HG02884 (cell line): ENCODE data around the gene DDIT3.

ENCODE experiments used
- ATAC-seq: cut with Tn5 transposase; IDR thresholded peaks from one replicate; pipeline ENCODE4 v1.9.1; 2021; ENCODE audit warnings: mild to moderate bottlenecking, moderate library complexity; ENCODE audit not compliant: unreplicated experiment

Gene DDIT3

DNA sequence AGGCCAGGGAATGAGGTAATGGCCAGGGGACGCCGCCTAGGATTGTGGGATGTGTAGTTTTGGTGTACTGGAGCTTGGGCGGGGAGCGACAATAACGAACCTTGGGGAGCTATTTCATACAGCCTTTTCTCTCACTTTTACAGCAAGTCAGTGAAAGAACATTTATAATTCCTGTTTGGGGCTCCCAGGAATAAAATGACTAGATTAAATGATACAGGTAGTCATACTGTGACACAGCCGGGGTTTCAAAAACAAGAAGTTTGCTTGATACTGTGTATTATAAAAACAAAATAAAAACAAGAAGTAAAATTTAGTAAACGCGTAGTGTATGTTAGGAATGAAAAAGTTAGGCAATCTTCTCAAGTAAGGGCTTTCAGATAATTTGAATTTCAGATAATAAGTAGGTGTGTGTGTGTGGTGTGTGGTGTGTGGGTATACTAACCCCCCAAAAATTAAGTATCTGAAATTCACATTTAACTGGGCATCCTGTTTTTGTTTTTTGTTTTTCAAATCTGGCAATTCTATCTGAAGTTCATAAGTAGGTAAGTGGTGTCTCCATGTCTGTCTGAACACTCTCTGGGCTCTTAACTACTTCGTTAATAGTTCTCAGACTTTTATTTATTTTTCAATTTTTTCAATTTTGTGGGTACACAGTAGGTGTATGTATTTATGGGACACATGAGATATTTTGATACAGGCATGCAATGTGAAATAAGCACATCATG lies 27.1 kb upstream of the DDIT3 start:
- no peak for ATAC-seq

DNA sequence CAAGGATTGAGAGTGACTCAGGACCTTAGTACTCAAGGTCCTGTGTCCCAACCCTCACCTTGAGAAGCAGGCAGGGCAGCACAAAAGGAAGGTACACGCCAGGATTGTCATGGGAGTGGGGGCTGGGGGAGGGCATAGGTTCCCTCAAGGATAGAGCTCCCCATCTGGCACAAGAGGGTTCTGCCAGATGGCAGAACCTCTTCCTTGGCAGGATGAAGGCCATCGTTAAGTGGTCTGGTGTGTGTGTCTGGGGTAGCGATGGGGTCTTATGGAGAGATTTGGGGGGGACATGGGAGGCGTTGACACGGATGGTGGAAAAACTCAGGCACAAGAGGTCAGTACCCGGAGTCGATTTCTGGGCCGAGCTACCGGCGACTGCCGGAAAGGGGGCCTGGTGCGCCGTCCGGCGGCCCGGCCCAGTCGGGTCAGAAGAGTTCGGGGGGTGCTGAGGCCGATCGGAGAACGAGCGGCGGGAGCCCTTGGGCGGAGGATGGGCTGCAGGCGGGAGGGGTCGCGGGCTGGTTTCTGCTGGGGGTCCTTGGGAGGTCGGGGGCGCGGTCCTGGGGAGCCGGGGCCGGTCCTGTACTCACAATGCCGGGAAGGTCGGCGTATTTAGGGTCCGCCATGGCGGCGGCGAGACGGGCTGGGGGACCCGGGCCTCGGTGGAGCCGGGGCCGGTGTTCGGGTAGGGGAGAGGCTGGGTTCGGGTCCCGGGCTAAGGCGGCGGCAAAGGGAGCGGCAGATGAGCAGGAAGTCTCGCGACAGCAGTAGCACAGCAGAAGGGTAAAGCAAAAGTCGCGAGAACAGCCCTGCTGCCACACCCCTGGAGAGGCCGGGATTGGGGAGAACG lies 26.3 kb upstream of the DDIT3 start, which contains the start of gene DCTN2:
DCTN2 (minus strand) TSS at position 755 of the 850 bp plus-strand sequence; CDS start at position 626, 129 bp downstream.
- peak; percentile 98 for ATAC-seq

DNA sequence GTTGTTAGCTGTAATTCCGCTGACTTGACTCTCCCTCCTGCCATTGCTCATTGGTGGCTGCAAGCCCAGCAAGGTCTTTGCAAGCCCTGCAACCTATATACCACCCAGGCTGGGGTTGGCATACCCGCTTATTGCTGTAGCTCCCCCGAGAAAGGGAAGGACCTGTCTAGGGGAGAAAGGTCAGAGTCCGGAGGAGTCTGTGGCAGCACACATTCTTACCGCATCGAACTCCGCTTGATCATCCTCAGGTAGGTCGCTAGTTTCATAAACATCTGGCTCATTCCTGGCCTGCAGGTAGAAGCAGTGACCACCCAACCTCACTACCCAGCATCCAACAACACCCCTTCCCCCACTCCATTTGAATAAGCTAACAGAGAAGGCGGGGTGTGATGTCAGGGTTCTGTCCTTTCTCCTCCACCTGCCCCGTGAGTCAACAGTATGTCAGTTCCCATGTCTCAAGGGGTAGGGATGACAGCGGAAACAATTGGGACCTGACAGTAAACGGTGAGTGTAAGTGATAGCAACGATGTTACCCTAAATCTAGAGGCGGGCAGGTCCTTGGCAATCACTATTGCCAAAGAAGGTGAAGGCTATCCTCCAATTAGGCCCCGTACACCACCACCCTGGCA lies 25.6 kb upstream of the DDIT3 start:
- ATAC-seq = no peak

DNA sequence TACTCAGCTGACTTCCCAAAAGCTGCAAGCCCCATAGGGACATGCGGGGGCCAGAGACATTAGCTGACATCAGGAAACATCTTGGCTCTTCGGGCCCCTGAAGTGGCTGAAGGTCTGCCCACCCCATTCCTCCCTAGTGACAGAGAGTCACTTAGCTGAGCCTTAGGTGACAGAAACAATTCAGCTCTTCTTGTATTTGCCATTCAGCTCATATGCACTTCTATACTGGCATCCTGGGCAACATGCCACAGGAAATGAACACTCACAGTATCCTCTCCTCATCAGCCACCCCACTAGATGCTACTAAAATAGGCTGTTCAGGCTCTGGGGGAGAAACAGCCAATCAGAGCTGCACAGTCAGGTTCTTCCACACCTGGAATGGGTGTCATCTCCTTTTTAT lies 23.3 kb upstream of the DDIT3 start:
- no peak for ATAC-seq

- no peak for ATAC-seq
Measured at GRCh38 chr12:57541717-57542116, 21.4 kb upstream of the DDIT3 start.

GRCh38 chr12:57541001-57541400 lies 20.7 kb upstream of the DDIT3 start:
- ATAC-seq = no peak

GRCh38 chr12:57539134-57539768 lies 18.9 kb upstream of the DDIT3 start:
- no peak for ATAC-seq

DNA sequence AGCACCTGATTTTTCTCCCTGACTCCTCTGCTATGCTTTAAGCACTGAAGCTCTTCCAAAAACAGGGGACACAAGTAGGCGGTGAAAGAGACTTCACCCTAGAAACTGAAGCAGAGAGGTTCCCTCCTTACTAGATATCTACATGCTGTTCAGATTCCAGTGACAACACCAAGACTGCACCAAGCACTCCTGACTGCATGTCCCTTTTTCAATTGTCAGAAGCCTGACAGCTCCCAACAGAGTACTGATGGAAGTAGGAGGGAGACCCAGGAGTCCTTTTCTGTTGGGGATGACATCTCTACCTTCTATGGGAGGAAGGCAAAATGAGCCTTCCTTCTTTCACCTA lies 16.3 kb upstream of the DDIT3 start:
- no peak for ATAC-seq

DNA sequence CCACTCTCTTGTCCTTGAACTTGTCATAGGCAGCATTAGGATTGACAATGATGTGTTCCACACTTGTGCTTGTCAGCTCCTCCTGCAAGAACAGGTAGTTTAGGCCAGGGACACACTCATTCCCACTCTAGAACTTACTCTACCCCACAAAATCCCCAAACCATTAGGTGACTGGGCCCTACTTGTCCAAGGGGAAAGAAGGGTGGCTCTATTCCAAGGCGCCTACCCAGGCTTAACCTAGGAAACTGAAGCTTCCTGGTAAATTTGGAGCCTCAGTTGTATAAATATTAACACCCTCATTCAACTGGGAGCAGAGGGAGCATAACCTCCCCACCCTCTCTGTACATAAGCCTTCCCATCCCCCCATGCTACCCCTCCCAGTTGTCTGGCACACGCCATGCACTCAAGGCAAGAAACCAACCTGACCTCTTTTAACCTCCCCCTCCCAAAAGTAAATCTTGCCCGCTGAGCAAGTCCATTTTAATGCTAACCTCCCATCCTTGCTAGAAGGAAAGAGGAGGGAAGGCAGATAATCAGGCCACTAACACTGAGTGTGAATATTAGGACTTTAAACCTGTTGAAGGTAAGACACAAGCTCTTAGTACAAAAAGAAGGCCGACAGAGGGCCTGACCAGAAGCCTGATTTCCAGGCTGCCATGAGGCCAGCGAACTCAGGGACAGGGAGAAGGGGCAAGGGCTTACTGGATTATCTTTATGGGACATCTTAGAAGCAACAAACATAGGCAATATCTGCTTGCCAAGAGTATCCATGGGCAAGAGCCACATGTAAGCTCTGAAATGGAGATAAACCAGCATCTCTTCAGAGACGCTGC lies 15.7 kb upstream of the DDIT3 start:
- ATAC-seq = no peak

DNA sequence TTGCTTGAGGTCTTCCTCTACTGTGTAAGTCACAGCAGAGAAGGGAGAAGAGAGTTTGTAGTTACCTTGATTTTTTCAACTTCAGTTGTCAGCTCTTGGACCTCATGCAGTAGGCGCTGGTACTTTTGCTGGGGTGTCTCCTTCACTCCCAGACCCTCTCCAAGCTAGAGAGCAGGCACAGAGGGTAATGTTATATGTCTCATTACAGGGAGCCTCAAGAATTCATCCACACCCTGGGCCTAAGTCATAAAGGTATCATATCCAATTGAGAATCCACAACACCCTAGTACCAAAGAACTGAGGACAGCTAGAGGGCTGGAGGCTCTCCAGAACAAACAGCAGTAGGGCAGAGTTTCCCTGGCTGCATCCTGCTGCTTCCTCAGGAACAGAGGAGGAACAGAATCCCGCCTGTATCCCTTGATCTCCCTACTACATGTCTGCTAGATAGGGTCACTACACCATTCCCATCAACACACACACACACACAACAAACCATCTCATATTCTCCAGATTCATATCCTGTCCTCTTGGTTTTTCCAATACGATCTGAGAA lies 14.8 kb upstream of the DDIT3 start:
- no peak for ATAC-seq

DNA sequence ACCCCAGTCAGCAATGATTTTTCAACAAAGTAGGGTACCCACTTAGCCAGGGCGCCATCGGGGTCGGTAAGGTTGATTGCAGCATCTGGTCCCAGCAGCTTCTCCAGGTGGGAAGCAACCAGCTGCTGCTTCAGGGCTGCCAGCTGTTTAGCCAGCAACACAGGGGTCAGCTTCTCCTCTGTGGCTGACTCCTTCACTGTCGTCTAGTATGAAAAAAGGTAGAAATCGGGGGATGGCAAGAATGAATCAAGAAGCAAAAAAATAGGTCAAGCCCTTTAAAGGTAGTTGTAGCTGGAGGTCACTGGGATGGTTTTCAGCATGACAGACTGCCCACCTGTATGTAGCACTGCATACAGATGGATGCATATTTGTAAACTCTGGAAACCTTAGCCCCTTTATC lies 13.9 kb upstream of the DDIT3 start:
- ATAC-seq = no peak

- ATAC-seq = no peak
Measured at GRCh38 chr12:57533108-57533507, 12.8 kb upstream of the DDIT3 start.

DNA sequence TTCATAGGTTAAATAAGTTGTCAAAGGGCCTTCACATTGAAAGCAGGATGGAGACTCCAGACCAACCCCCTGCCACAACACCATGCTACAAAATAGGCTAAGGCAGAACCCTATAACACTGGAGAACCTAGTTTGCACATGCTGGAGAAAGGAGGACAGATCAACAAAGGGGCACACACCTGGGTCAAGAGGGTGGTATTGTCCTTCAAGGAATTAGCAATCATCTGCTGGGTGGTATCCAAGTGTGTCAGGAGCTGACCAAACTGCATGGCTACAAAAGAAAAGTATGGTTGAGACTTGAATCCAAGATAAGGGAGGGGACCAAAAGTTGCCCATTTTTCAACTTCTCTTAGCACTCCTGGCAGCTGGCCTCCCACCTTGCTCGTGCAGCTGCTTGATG lies 11.5 kb upstream of the DDIT3 start:
- no peak for ATAC-seq

GRCh38 chr12:57530396-57531142 lies 10.3 kb upstream of the DDIT3 start:
- ATAC-seq = no peak

DNA sequence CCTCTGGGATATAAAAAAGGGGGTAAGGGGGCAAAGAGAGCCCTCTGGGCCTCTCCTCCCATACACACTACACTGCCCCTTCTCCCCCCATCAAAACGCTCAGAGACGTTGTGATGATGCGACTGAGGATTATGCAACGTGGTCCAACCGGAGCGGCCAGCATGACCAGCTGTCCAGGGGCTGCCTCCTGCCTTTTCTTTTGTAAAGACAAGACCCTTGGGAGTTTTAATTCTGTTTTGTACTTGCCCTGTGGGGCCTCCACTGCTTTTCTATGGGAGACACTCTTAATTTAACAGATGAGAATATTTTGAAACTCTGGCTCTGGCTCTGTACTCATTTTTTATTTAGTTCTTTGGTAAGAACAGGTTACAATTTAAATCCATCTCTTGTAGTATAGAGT lies 9.5 kb upstream of the DDIT3 start:
- no peak for ATAC-seq

GRCh38 chr12:57528831-57529555 lies 8.7 kb upstream of the DDIT3 start:
- no peak for ATAC-seq

DNA sequence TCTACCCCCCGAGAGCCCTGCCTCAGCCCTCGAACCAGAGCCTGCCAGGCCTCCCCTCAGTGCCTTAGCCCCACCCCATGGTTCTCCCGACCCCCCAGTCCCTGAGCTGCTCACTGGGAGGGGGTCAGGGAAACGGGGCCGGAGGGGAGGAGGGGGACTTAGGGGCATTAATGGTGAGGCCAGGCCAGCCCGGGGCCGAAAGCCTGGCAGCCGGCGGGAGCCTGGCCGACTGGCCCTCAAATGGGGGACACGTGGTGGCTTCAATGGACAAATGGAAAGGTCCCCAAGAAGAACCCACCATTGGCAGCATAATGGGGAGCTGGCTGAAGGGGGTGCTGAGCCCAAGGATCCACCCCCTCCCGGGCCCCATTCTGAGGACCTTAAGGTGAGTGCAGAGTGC lies 7.9 kb upstream of the DDIT3 start:
- ATAC-seq = no peak

- ATAC-seq = no peak
Measured at GRCh38 chr12:57527184-57527583, 6.9 kb upstream of the DDIT3 start.
